Astrocyte (in vitro differentiated cells and primary cell): Measurements from ENCODE around the gene FADS3. TPM values are rescaled to one million over a fixed set of nuclear protein-coding genes. Genes with fewer than 3 reads are reported as not detected.
A peak's percentile ranks its signal among the peaks of the same experiment; 100 is the strongest.

Experiments
- DNase-seq: peaks from one replicate; pipeline ENCODE4 v3.0.0-alpha.2; 2010; ENCODE audit warnings: low read depth
- FAIRE-seq: peaks from 2 replicates; lab custom pipeline; 2011; peaks lifted over from hg19 to GRCh38; lab: Jason Lieb, UNC
- H2AFZ ChIP-seq: 2 replicates; pipeline ENCODE4 v1.6.0; 2012; ENCODE audit warnings: low read depth, low read length, inconsistent platforms
- H3K27ac ChIP-seq: 2 replicates; pipeline ENCODE4 v1.5.1; 2011; ENCODE audit warnings: low read depth, low read length, inconsistent platforms
- H3K27me3 ChIP-seq: 2 replicates; pipeline ENCODE4 v1.6.0; 2011; ENCODE audit warnings: low read length, inconsistent platforms; ENCODE audit not compliant: insufficient read depth
- H3K36me3 ChIP-seq: 2 replicates; pipeline ENCODE4 v1.5.1; 2011; ENCODE audit warnings: low read length, inconsistent platforms; ENCODE audit not compliant: insufficient read depth
- H3K4me1 ChIP-seq: 2 replicates; pipeline ENCODE4 v1.5.1; 2011; ENCODE audit warnings: low read length, inconsistent platforms; ENCODE audit not compliant: insufficient read depth
- H3K4me2 ChIP-seq: 2 replicates; pipeline ENCODE4 v1.6.0; 2012; ENCODE audit warnings: low read length, inconsistent platforms
- H3K4me3 ChIP-seq: 2 replicates; pipeline ENCODE4 v1.5.1; 2011; ENCODE audit warnings: low read depth, mild to moderate bottlenecking, low read length, inconsistent platforms; ENCODE audit not compliant: insufficient read depth
- H3K79me2 ChIP-seq: 2 replicates; pipeline ENCODE4 v1.6.0; 2012; ENCODE audit warnings: mild to moderate bottlenecking, low read length, inconsistent platforms; ENCODE audit not compliant: insufficient read depth
- H3K9ac ChIP-seq: 2 replicates; pipeline ENCODE4 v1.6.0; 2012; ENCODE audit warnings: mild to moderate bottlenecking, low read length, inconsistent platforms
- H3K9me3 ChIP-seq: 2 replicates; pipeline ENCODE4 v1.5.1; 2012; ENCODE audit warnings: low read depth, mild to moderate bottlenecking, low read length, inconsistent platforms; ENCODE audit not compliant: insufficient read depth
- H4K20me1 ChIP-seq: 2 replicates; pipeline ENCODE4 v1.6.0; 2012; ENCODE audit warnings: low read length, inconsistent platforms; ENCODE audit not compliant: insufficient read depth
- H3K27ac Mint-ChIP-seq: one replicate; pipeline ENCODE4 v1.8.0; 2021; ENCODE audit warnings: mild to moderate bottlenecking, mixed read lengths; ENCODE audit not compliant: unreplicated experiment
- H3K27me3 Mint-ChIP-seq: one replicate; pipeline ENCODE4 v1.8.0; 2021; ENCODE audit warnings: low read depth, mixed read lengths; ENCODE audit not compliant: unreplicated experiment
- H3K36me3 Mint-ChIP-seq: one replicate; pipeline ENCODE4 v1.8.0; 2021; ENCODE audit warnings: low read depth, mixed read lengths; ENCODE audit not compliant: unreplicated experiment
- H3K4me1 Mint-ChIP-seq: one replicate; pipeline ENCODE4 v1.8.0; 2021; ENCODE audit warnings: low read depth, mixed read lengths; ENCODE audit not compliant: unreplicated experiment
- H3K4me3 Mint-ChIP-seq: one replicate; pipeline ENCODE4 v1.8.0; 2021; ENCODE audit warnings: mild to moderate bottlenecking, moderate library complexity, mixed read lengths; ENCODE audit not compliant: unreplicated experiment
- H3K9me3 Mint-ChIP-seq: one replicate; pipeline ENCODE4 v1.8.0; 2021; ENCODE audit warnings: mild to moderate bottlenecking, mixed read lengths; ENCODE audit not compliant: unreplicated experiment
- CTCF ChIP-seq: IDR thresholded peaks from 2 replicates; pipeline ENCODE4 v1.5.1; 2011; ENCODE audit warnings: low read depth, mild to moderate bottlenecking, inconsistent platforms, low read length, moderate library complexity; ENCODE audit not compliant: insufficient read depth
- EZH2 ChIP-seq: IDR thresholded peaks from 2 replicates; pipeline ENCODE4 v1.6.1; 2012; ENCODE audit warnings: mild to moderate bottlenecking, low read length, inconsistent platforms; ENCODE audit not compliant: insufficient read depth
- total RNA-seq: library from RNA; stranded (reverse); gene quantifications from 2 replicates; pipeline ENCODE4 v1.2.1, GENCODE V29; 2021

FADS3 gene
- total RNA-seq, 1 donor from 2014 or later = 59.1 TPM

GRCh38 chr11:61919705-61920631 is 28.6 kb upstream of the FADS3 start:
- Histone ChIP-seq H3K79me2 (no peaks in the 10 kb centered on the region), H3K9me3 (no peaks in the 10 kb centered on the region), H3K27me3 (peaks cover 27% of the 10 kb centered on the region), H4K20me1 (no peaks in the 10 kb centered on the region), H3K4me3 (no peak overlapping the region), H3K4me1 (peaks cover 16% of the 10 kb centered on the region), H2AFZ (no peak overlapping the region), H3K9ac (no peak overlapping the region), H3K27ac (no peak overlapping the region), H3K36me3 (no peaks in the 10 kb centered on the region), H3K4me2 (no peak overlapping the region)
- Mint-ChIP-seq H3K27me3 (peaks cover 40% of the 10 kb centered on the region), H3K9me3 (no peaks in the 10 kb centered on the region), H3K4me3 (no peak overlapping the region), H3K36me3 (no peaks in the 10 kb centered on the region), H3K27ac (no peak overlapping the region), H3K4me1 (peaks cover 13% of the 10 kb centered on the region)
- TF ChIP-seq EZH2 (no peak), CTCF (no peak)
- no peak for DNase-seq
- no peak for FAIRE-seq

- H4K20me1 ChIP-seq = no peaks in the 10 kb centered on the region
- peaks cover 27% of the 10 kb centered on the region for H3K27me3 ChIP-seq
- H2AFZ ChIP-seq = no peak overlapping the region
- Mint-ChIP-seq H3K4me3 (peak overlapping the region; percentile 82), H3K27ac (no peak overlapping the region), H3K36me3 (no peaks in the 10 kb centered on the region), H3K9me3 (no peaks in the 10 kb centered on the region), H3K4me1 (peaks cover 13% of the 10 kb centered on the region), H3K27me3 (peaks cover 43% of the 10 kb centered on the region)
- DNase-seq (no peak), FAIRE-seq (no peak)
- H3K4me1 ChIP-seq = peaks cover 16% of the 10 kb centered on the region
- H3K9me3 ChIP-seq = no peaks in the 10 kb centered on the region
- no peaks in the 10 kb centered on the region for H3K79me2 ChIP-seq
- no peak overlapping the region for H3K9ac ChIP-seq
- H3K4me2 ChIP-seq = no peak overlapping the region
- no peak overlapping the region for H3K27ac ChIP-seq
- TF ChIP-seq EZH2 (no peak), CTCF (no peak)
- no peak overlapping the region for H3K4me3 ChIP-seq
- no peaks in the 10 kb centered on the region for H3K36me3 ChIP-seq
Measured at GRCh38 chr11:61918938-61919704, 27.8 kb upstream of the FADS3 start.
